ENCODE measurements around the gene RAI1.
A peak's percentile ranks its signal among the peaks of the same experiment; 100 is the strongest.

The RAI1 gene

GRCh38 chr17:17749025-17749772 lies 67.9 kb downstream of the RAI1 start:
- H3K4me3 ChIP-seq (replicated peaks in 1 of 2; ENCODE audit: low read depth in 2 of 2, low read length in 2 of 2): no peak overlapping the region
- no peak for TF ChIP-seq CTCF (IDR thresholded peaks at IDR 0.05; ENCODE audit: low read depth, low read length)
- peak in 1 of 2 donors; percentile 41 for DNase-seq (ENCODE audit: low read depth in 2 of 2)

DNA sequence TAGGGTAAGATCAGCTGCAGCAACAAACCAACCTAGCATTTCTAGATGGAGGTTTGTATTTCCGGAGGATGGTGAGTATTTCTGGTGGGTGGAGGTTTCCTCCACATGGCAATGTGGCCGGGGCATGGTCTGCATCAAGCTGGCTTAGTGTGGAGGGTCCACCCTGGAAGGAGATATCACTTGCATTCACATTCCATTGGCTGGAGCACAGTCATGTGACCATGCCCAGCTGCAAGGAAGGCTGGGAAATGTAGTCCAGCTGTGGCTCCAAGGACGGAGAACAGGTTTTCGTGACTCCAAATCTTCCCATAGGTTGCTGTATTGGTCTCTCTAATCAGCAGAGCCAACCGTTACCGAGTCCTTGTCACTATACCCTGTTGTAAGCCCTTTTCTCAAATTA lies 68.7 kb downstream of the RAI1 start:
- H3K4me3 ChIP-seq (replicated peaks in 1 of 2; ENCODE audit: low read depth in 2 of 2, low read length in 2 of 2): no peak overlapping the region
- peak; percentile 51 to 54 for DNase-seq (ENCODE audit: low read depth in 2 of 2)
- no peak for TF ChIP-seq CTCF (IDR thresholded peaks at IDR 0.05; ENCODE audit: low read depth, low read length)

DNA sequence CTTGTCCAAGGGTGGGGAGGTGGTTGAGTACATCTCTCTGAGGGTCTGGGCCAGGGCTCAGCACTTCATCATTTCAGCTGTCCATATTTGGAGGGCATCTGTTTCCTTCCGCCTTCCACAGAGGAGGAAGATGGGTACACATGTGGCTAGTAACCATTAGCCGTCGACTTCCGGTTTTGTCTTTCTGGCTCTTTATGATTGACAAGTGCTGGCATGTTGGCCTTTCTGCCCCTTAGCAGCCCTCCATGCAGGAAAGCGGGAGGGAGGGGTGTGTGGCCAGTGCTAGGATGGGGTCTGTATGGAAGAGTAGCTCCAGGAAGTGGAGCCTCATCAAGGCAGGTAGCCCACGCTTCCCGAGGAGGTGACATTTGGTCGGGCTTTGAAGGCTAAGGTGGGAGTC lies 69.6 kb downstream of the RAI1 start:
- no peak for DNase-seq (ENCODE audit: low read depth in 2 of 2)
- no peak for TF ChIP-seq CTCF (IDR thresholded peaks at IDR 0.05; ENCODE audit: low read depth, low read length)
- no peak overlapping the region for H3K4me3 ChIP-seq (replicated peaks in 1 of 2; ENCODE audit: low read depth in 2 of 2, low read length in 2 of 2)

DNA sequence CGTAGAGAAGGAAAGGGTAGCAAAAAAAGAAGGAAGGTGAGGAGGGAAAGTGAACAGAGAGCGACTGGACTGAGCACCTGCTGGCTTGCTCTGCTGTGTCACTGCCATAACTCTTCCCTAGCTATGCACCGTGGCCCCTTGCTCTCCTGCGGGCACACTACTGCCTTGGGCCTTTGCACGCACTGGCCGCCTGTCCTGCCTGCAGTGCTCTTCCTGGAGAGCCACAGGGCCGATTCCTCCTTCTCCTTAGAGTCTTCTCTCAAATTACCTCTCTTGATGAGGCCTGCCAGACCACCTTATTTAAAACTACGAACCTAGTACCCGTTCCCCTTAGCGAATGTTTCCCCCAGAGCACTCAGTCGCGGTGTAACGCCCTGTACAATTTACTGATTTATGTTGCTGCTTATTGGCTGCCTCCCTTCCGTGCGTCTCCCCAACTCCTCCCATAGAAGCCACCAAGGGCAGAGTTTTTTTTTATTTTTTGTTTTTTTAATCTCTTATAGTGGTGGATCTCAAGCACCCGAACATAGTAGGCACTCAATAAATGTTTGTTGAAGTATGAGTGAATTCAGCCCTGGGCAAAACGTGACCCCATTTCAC lies 70.3 kb downstream of the RAI1 start:
- no peak for DNase-seq (ENCODE audit: low read depth in 2 of 2)

GRCh38 chr17:17752089-17752820 lies 71.0 kb downstream of the RAI1 start:
- DNase-seq (ENCODE audit: low read depth in 2 of 2): peak; percentile 93 to 97
- no peak for TF ChIP-seq CTCF (IDR thresholded peaks at IDR 0.05; ENCODE audit: low read depth, low read length)
- peak overlapping the region; percentile 39 to 56 for H3K4me3 ChIP-seq (replicated peaks in 1 of 2; ENCODE audit: low read depth in 2 of 2, low read length in 2 of 2)

More for the DNA sequence above, 70.3 kb downstream of the RAI1 start:
- peak overlapping the region; percentile 22 to 38 for H3K4me3 ChIP-seq (replicated peaks in 1 of 2; ENCODE audit: low read depth in 2 of 2, low read length in 2 of 2)
- no peak for TF ChIP-seq CTCF (IDR thresholded peaks at IDR 0.05; ENCODE audit: low read depth, low read length)

- peak overlapping the region; percentile 39 to 56 for H3K4me3 ChIP-seq (replicated peaks in 1 of 2; ENCODE audit: low read depth in 2 of 2, low read length in 2 of 2)
- no peak for DNase-seq (ENCODE audit: low read depth in 2 of 2)
- no peak for TF ChIP-seq CTCF (IDR thresholded peaks at IDR 0.05; ENCODE audit: low read depth, low read length)
Measured at GRCh38 chr17:17752821-17753321, 71.6 kb downstream of the RAI1 start.
